ENCODE measurements around the gene GNB5.

GRCh38 chr15:52154896-52155865 lies 36.0 kb downstream of the GNB5 start:
- TF ChIP-seq CTCF (conservative IDR thresholded peaks at IDR 0.05) = no peak
- TF ChIP-seq ZFX (IDR thresholded peaks at IDR 0.05) = no peak
